ENCODE data around the gene DNM2. TPM values are rescaled to one million over a fixed set of nuclear protein-coding genes. Genes with fewer than 3 reads are reported as not detected.

The DNM2 gene
- total RNA-seq, 2 experiments from 2014 or later: 279 to 286 TPM

DNA sequence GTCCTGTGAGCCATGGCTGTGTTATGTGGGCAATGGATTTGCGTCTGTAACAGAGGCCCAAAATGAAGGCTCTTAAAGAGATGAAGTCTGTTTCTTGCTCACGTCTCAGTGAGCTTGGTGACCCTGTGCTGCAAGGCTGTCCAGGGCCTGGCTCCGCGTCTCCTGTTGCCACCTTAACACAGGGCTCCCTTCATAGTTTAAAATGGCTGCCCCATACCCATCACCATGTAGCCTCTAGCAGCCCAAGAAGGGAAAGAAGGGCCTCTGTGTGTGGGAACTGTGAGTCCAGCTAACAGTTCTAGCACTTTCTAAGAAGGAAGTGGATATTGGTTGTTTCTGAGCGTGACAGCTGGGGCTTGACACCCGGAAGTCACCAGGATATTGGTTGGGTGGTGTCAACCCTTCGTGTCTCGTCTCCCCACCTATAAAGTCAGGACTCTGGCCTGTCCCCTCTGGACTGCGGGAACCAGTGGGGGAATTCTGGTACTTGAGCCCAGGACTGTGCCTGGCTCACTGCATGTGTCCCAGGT lies 97.2 kb downstream of the DNM2 start:
- Mint-ChIP-seq H3K9me3 (no peaks in the 10 kb centered on the region), H3K27ac (peak overlapping the region; percentile 49), H3K27me3 (no peaks in the 10 kb centered on the region), H3K4me3 (no peak overlapping the region), H3K4me1 (ENCODE audit: low read depth) (peaks cover 6% of the 10 kb centered on the region), H3K36me3 (ENCODE audit: low read depth) (peaks cover 64% of the 10 kb centered on the region)
- DNase-seq: peak in 2 of 14 experiments; percentile 21 to 47
- Histone ChIP-seq H3K4me3 (ENCODE audit: low read length) (no peak overlapping the region), H3K9me3 (ENCODE audit: control insufficient read depth in 1 of 2, insufficient read depth in 1 of 2, low read length in 2 of 2) (no peaks in the 10 kb centered on the region), H3K27ac (ENCODE audit: low read depth in 1 of 2, low read length in 2 of 2) (no peak overlapping the region), H3K4me1 (ENCODE audit: insufficient read depth, low read length) (peaks cover 21% of the 10 kb centered on the region), H3K27me3 (ENCODE audit: control insufficient read depth in 1 of 2, insufficient read depth in 2 of 2, low read length in 2 of 2) (no peaks in the 10 kb centered on the region), H3K36me3 (ENCODE audit: insufficient read depth, low read length) (peaks cover 79% of the 10 kb centered on the region)
- CTCF ChIA-PET: no interaction called here
- POLR2A ChIA-PET: no interaction called here
- TF ChIP-seq, protein P1, sequence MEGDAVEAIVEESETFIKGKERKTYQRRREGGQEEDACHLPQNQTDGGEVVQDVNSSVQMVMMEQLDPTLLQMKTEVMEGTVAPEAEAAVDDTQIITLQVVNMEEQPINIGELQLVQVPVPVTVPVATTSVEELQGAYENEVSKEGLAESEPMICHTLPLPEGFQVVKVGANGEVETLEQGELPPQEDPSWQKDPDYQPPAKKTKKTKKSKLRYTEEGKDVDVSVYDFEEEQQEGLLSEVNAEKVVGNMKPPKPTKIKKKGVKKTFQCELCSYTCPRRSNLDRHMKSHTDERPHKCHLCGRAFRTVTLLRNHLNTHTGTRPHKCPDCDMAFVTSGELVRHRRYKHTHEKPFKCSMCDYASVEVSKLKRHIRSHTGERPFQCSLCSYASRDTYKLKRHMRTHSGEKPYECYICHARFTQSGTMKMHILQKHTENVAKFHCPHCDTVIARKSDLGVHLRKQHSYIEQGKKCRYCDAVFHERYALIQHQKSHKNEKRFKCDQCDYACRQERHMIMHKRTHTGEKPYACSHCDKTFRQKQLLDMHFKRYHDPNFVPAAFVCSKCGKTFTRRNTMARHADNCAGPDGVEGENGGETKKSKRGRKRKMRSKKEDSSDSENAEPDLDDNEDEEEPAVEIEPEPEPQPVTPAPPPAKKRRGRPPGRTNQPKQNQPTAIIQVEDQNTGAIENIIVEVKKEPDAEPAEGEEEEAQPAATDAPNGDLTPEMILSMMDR (IDR thresholded peaks at IDR 0.05): no peak
- intact Hi-C loops (cut with DNase I, micrococcal nuclease): loop anchor here in 1 of 2 experiments (5.0 kb wide), 1 partner anchor 33 kb away; no protein-coding TSS in a partner anchor
- no peak for ATAC-seq (ENCODE audit: poor library complexity)

DNA sequence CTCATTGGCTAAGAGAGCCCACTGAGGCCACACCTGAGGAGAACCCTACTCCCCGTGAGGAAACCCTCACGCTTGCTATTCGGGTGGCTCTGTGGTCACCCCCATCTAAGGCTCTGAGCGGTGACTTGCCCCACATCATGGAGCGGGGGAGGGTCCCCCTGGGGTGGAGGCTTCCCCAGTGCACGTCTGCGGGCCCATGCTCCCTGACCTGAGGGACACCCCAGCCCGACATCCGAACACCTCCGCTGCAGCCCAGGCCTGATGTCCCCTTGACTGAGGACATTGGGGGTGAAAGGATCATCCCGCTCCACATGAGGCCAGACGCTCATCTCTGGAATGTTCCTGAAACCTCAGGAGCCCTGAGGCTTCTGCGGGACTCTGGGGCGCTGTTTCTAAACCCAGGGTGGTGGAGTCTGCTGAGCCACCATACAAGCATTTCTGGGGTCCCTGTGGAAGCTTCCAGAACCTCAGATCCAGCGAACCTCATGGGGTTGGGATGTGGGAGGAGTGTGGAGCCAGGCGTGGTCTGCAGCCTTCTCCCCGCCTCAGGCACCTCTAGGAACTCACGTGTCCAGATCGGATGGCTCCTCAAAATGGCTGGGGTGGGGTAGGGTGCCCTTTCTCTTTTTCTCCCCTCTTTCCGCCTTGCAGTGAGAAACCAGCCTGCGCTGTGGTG lies 98.2 kb downstream of the DNM2 start:
- POLR2A ChIA-PET: no interaction called here
- no peak for DNase-seq
- TF ChIP-seq, protein P1 (IDR thresholded peaks at IDR 0.05): no peak
- H3K36me3 Mint-ChIP-seq (ENCODE audit: low read depth): peaks cover 66% of the 10 kb centered on the region
- no peak overlapping the region for H3K27ac Mint-ChIP-seq
- H3K4me3 Mint-ChIP-seq: no peak overlapping the region
- intact Hi-C loops (cut with DNase I, micrococcal nuclease): loop anchor here in 1 of 2 experiments (5.0 kb wide), 1 partner anchor 34 kb away; no protein-coding TSS in a partner anchor
- Histone ChIP-seq H3K4me1 (ENCODE audit: insufficient read depth, low read length) (peaks cover 19% of the 10 kb centered on the region), H3K9me3 (ENCODE audit: control insufficient read depth in 1 of 2, insufficient read depth in 1 of 2, low read length in 2 of 2) (no peaks in the 10 kb centered on the region), H3K27me3 (ENCODE audit: control insufficient read depth in 1 of 2, insufficient read depth in 2 of 2, low read length in 2 of 2) (no peaks in the 10 kb centered on the region), H3K4me3 (ENCODE audit: low read length) (no peak overlapping the region), H3K27ac (ENCODE audit: low read depth in 1 of 2, low read length in 2 of 2) (no peak overlapping the region), H3K36me3 (ENCODE audit: insufficient read depth, low read length) (peaks cover 79% of the 10 kb centered on the region)
- CTCF ChIA-PET: no interaction called here
- H3K9me3 Mint-ChIP-seq: no peaks in the 10 kb centered on the region
- no peaks in the 10 kb centered on the region for H3K27me3 Mint-ChIP-seq
- peaks cover 6% of the 10 kb centered on the region for H3K4me1 Mint-ChIP-seq (ENCODE audit: low read depth)
- ATAC-seq (ENCODE audit: poor library complexity): no peak

DNA sequence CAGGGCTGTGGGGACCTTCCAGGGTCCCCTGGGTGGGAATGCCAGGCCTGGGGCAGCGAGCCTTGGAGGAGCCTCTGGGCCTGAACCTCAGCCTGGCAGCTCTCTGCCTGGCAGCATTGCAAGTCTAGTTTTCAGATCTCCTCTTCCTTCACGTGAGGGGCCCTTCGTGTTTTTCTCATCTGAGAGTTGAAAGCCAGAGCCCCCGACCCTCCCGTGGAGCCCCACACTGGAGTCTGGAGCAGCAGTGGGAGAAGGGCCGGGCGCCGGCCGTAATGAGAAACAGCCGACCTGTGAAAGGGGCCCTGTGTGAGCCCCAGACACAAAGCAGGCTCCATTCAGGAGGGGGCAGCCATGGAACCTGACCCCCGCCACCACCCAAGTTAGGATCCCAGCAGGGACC lies 98.8 kb downstream of the DNM2 start:
- Mint-ChIP-seq H3K4me1 (ENCODE audit: low read depth) (peaks cover 6% of the 10 kb centered on the region), H3K9me3 (no peaks in the 10 kb centered on the region), H3K27ac (no peak overlapping the region), H3K36me3 (ENCODE audit: low read depth) (peaks cover 65% of the 10 kb centered on the region), H3K4me3 (no peak overlapping the region), H3K27me3 (no peaks in the 10 kb centered on the region)
- intact Hi-C loops (cut with DNase I, micrococcal nuclease): loop anchor here in 1 of 2 experiments (5.0 kb wide), 1 partner anchor 34 kb away; no protein-coding TSS in a partner anchor
- Histone ChIP-seq H3K27me3 (ENCODE audit: control insufficient read depth in 1 of 2, insufficient read depth in 2 of 2, low read length in 2 of 2) (no peaks in the 10 kb centered on the region), H3K36me3 (ENCODE audit: insufficient read depth, low read length) (peaks cover 78% of the 10 kb centered on the region), H3K4me1 (ENCODE audit: insufficient read depth, low read length) (peaks cover 19% of the 10 kb centered on the region), H3K4me3 (ENCODE audit: low read length) (no peak overlapping the region), H3K27ac (ENCODE audit: low read depth in 1 of 2, low read length in 2 of 2) (no peak overlapping the region), H3K9me3 (ENCODE audit: control insufficient read depth in 1 of 2, insufficient read depth in 1 of 2, low read length in 2 of 2) (no peaks in the 10 kb centered on the region)
- ATAC-seq (ENCODE audit: poor library complexity) (no peak), DNase-seq (no peak)
- ChIA-PET CTCF (no interaction called here), POLR2A (no interaction called here)
- TF ChIP-seq, protein P1 (IDR thresholded peaks at IDR 0.05): no peak

Data from CD4-positive, alpha-beta T cell (primary cell).